ENCODE measurements around the gene SHB. TPM values are rescaled to one million over a fixed set of nuclear protein-coding genes. Genes with fewer than 3 reads are reported as not detected.

Gene SHB
- total RNA-seq, 1 experiment from 2014 or later = 20.7 TPM

DNA sequence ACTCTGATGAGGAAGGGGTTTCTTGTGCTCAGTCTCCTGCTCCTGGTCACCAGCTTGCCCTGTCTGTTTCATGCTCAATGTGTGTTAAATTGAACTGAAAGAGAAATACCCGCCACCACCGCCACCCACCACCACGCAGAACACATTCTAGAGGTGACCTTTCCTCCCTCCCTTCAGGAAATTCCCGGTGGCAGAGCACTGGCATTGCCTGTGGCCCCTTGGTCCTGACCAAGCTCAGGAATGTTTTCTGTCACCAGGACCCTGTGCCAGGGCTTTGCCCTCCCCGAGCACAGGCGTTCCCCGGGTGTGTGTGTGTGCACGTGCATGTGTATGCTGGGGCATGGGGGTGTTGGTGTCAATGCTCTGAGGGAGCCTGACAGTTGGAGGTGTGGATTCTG lies 154.9 kb downstream of the SHB start:
- H3K27ac ChIP-seq (ENCODE audit: low read depth, low read length, poor library complexity, severe bottlenecking) = no peak overlapping the region
- peaks cover 3% of the 10 kb centered on the region for H3K36me3 ChIP-seq (ENCODE audit: insufficient read depth, low read length, poor library complexity, severe bottlenecking)
- H3K4me3 ChIP-seq (ENCODE audit: low read depth, low read length, poor library complexity, severe bottlenecking) = no peak overlapping the region
- DNase-seq (ENCODE audit: low spot score) = no peak
- intact Hi-C loops (cut with micrococcal nuclease; ENCODE audit: unreplicated experiment) = loop anchor here (10.0 kb wide), 1 partner anchor 521 kb away; no protein-coding TSS in a partner anchor
- TF ChIP-seq EZH2 (IDR thresholded peaks at IDR 0.05; ENCODE audit: borderline replicate concordance, low read depth, low read length, poor library complexity, severe bottlenecking) = no peak
- TF ChIP-seq, protein P1, sequence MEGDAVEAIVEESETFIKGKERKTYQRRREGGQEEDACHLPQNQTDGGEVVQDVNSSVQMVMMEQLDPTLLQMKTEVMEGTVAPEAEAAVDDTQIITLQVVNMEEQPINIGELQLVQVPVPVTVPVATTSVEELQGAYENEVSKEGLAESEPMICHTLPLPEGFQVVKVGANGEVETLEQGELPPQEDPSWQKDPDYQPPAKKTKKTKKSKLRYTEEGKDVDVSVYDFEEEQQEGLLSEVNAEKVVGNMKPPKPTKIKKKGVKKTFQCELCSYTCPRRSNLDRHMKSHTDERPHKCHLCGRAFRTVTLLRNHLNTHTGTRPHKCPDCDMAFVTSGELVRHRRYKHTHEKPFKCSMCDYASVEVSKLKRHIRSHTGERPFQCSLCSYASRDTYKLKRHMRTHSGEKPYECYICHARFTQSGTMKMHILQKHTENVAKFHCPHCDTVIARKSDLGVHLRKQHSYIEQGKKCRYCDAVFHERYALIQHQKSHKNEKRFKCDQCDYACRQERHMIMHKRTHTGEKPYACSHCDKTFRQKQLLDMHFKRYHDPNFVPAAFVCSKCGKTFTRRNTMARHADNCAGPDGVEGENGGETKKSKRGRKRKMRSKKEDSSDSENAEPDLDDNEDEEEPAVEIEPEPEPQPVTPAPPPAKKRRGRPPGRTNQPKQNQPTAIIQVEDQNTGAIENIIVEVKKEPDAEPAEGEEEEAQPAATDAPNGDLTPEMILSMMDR (conservative IDR thresholded peaks at IDR 0.05; ENCODE audit: low read depth, low read length) = no peak
- BruUV-seq (replicated peaks) = no TSS peak
- H3K27me3 ChIP-seq (replicated peaks; ENCODE audit: insufficient read depth, low read depth, low read length, poor library complexity) = no peaks in the 10 kb centered on the region
- ChIA-PET CTCF (interaction anchor here (0.5 to 1.7 kb wide), 10 partner anchors 15 to 518 kb away, joined by 3 to 12 read pairs (median 4); partner anchors contain the start of gene SHB), POLR2A (ENCODE audit: low non-redundant PET) (no interaction called here)
- H3K4me1 ChIP-seq (ENCODE audit: insufficient read depth, low read length, poor library complexity, severe bottlenecking) = no peaks in the 10 kb centered on the region
- H3K9me3 ChIP-seq (ENCODE audit: low read depth, low read length, poor library complexity, severe bottlenecking) = no peaks in the 10 kb centered on the region

DNA sequence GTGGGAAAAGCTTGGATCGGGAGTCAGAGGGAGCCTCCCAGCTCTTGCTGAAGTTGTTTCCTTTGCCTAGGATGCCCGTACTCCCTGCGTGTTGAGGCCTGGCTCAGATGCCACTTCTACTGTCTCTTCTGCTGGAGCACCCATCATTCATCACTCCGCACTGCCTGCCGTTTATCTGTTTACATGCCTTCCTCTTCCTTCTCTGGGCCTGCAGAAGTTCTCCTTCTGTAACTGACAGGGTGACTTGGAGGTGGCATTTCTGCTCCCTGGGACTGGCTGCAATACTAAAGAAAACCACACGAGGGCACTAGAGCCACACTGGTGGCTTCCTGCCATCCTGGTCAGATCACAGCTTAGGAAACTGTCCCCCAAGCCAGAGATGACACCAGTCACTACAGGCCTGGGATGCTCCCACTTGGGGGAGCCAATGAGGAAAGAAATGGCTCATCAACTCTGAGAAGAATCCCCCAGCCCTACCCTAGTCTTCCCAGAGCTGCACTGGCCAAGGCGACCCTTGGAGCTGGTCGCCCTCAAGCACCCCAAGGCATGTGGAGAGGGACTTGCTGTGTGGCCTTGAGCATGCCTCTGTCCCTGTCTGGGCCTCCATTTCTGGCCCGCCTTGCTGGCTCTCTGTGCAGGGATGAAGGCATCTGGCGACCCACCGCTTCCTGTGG lies 155.4 kb downstream of the SHB start:
- Histone ChIP-seq H3K27me3 (replicated peaks; ENCODE audit: insufficient read depth, low read depth, low read length, poor library complexity) (no peaks in the 10 kb centered on the region), H3K36me3 (ENCODE audit: insufficient read depth, low read length, poor library complexity, severe bottlenecking) (peaks cover 3% of the 10 kb centered on the region), H3K4me1 (ENCODE audit: insufficient read depth, low read length, poor library complexity, severe bottlenecking) (no peaks in the 10 kb centered on the region), H3K27ac (ENCODE audit: low read depth, low read length, poor library complexity, severe bottlenecking) (no peak overlapping the region), H3K4me3 (ENCODE audit: low read depth, low read length, poor library complexity, severe bottlenecking) (no peak overlapping the region), H3K9me3 (ENCODE audit: low read depth, low read length, poor library complexity, severe bottlenecking) (no peaks in the 10 kb centered on the region)
- ChIA-PET CTCF (interaction anchor here (0.5 to 1.7 kb wide), 12 partner anchors 10 to 519 kb away, joined by 3 to 12 read pairs (median 4); partner anchors contain the start of genes SHB and SLC25A51), POLR2A (ENCODE audit: low non-redundant PET) (interaction anchor here (0.6 kb wide), 1 partner anchor 148 kb away, joined by 3 read pairs; no protein-coding TSS in a partner anchor)
- TF ChIP-seq EZH2 (IDR thresholded peaks at IDR 0.05; ENCODE audit: borderline replicate concordance, low read depth, low read length, poor library complexity, severe bottlenecking) = no peak
- TF ChIP-seq, protein P1 (conservative IDR thresholded peaks at IDR 0.05; ENCODE audit: low read depth, low read length) = peak; percentile 98
- intact Hi-C loops (cut with micrococcal nuclease; ENCODE audit: unreplicated experiment) = loop anchor here (1.0 to 10.0 kb wide), 5 partner anchors 155 to 521 kb away; partner anchors contain the start of gene SHB
- BruUV-seq (replicated peaks) = no TSS peak
- peak; percentile 91 for DNase-seq (ENCODE audit: low spot score)

DNA sequence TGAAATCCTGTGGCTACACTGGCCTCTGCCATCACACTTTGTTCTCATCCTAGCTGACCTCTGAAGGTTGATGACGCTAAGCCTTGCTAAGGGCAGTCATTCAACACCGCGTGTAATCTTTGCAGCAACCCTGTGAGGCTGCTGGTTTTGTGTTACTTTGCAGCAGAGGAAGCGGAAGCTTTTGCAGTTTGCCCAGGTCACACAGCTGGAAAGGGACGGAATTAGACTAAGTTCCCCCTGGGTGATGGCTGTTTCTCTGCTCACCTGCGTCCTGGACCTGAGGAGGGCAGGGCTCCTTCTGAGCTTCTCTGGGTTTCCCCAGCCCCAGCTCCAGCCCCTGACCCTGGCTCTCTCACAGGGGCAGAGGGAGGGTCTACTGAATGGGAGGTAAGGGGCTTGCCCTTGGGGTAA lies 157.8 kb downstream of the SHB start:
- Histone ChIP-seq H3K27ac (ENCODE audit: low read depth, low read length, poor library complexity, severe bottlenecking) (no peak overlapping the region), H3K4me3 (ENCODE audit: low read depth, low read length, poor library complexity, severe bottlenecking) (no peak overlapping the region), H3K9me3 (ENCODE audit: low read depth, low read length, poor library complexity, severe bottlenecking) (no peaks in the 10 kb centered on the region), H3K4me1 (ENCODE audit: insufficient read depth, low read length, poor library complexity, severe bottlenecking) (no peaks in the 10 kb centered on the region), H3K36me3 (ENCODE audit: insufficient read depth, low read length, poor library complexity, severe bottlenecking) (no peaks in the 10 kb centered on the region), H3K27me3 (replicated peaks; ENCODE audit: insufficient read depth, low read depth, low read length, poor library complexity) (no peaks in the 10 kb centered on the region)
- intact Hi-C loops (cut with micrococcal nuclease; ENCODE audit: unreplicated experiment) = loop anchor here (10.0 kb wide), 1 partner anchor 524 kb away; no protein-coding TSS in a partner anchor
- DNase-seq (ENCODE audit: low spot score) = no peak
- no TSS peak for BruUV-seq (replicated peaks)
- ChIA-PET CTCF (interaction anchor here (1.0 kb wide), 1 partner anchor 177 kb away, joined by 3 read pairs; no protein-coding TSS in a partner anchor), POLR2A (ENCODE audit: low non-redundant PET) (no interaction called here)
- no peak for TF ChIP-seq EZH2 (IDR thresholded peaks at IDR 0.05; ENCODE audit: borderline replicate concordance, low read depth, low read length, poor library complexity, severe bottlenecking)
- TF ChIP-seq, protein P1 (conservative IDR thresholded peaks at IDR 0.05; ENCODE audit: low read depth, low read length) = no peak

All from A673 (cell line).